ENCODE measurements around the gene FYCO1.

The FYCO1 gene

GRCh38 chr3:46036191-46036590 is 40.6 kb upstream of the FYCO1 start:
- Histone ChIP-seq H3K9me3 (ENCODE audit: insufficient read depth, low read depth, low read length) (no peaks in the 10 kb centered on the region; the same call in 1 of the 2 replicates), H3K79me2 (ENCODE audit: insufficient read depth, low read length) (no peaks in the 10 kb centered on the region), H3K4me2 (ENCODE audit: low read depth, low read length, poor library complexity, severe bottlenecking) (no peak overlapping the region), H3F3A (ENCODE audit: low read depth) (no peaks in the 10 kb centered on the region), H3K4me3 (ENCODE audit: low read length, poor library complexity, severe bottlenecking) (no peak overlapping the region), H3K9ac (ENCODE audit: low read depth, low read length, poor library complexity, severe bottlenecking) (no peak overlapping the region), H4K20me1 (ENCODE audit: insufficient read depth, low read length, poor library complexity, severe bottlenecking) (no peaks in the 10 kb centered on the region), H3K4me1 (ENCODE audit: insufficient read depth, low read length, poor library complexity, severe bottlenecking) (no peaks in the 10 kb centered on the region), H3K9me2 (replicated peaks; ENCODE audit: low read depth, low read length) (no peaks in the 10 kb centered on the region), H2AFZ (ENCODE audit: low read length) (no peak overlapping the region), H3K27me3 (ENCODE audit: insufficient read depth, low read length, poor library complexity, severe bottlenecking) (no peaks in the 10 kb centered on the region), H3K36me3 (ENCODE audit: insufficient read depth, low read length) (no peaks in the 10 kb centered on the region)
- no peak for TF ChIP-seq CTCF (conservative IDR thresholded peaks at IDR 0.05; ENCODE audit: low read length)
- no peak for TF ChIP-seq EZH2phosphoT487 (IDR thresholded peaks at IDR 0.05; ENCODE audit: borderline replicate concordance)

- no peaks in the 10 kb centered on the region for H3K36me3 ChIP-seq (ENCODE audit: insufficient read depth, low read length)
- H3K9me2 ChIP-seq (replicated peaks; ENCODE audit: low read depth, low read length) = no peaks in the 10 kb centered on the region
- no peak overlapping the region for H2AFZ ChIP-seq (ENCODE audit: low read length)
- no peak overlapping the region for H3K4me2 ChIP-seq (ENCODE audit: low read depth, low read length, poor library complexity, severe bottlenecking)
- H3K27me3 ChIP-seq (ENCODE audit: insufficient read depth, low read length, poor library complexity, severe bottlenecking) = no peaks in the 10 kb centered on the region
- no peaks in the 10 kb centered on the region for H3K79me2 ChIP-seq (ENCODE audit: insufficient read depth, low read length)
- H3K4me1 ChIP-seq (ENCODE audit: insufficient read depth, low read length, poor library complexity, severe bottlenecking) = no peaks in the 10 kb centered on the region
- H3K9ac ChIP-seq (ENCODE audit: low read depth, low read length, poor library complexity, severe bottlenecking) = no peak overlapping the region
- H3K4me3 ChIP-seq (ENCODE audit: low read length, poor library complexity, severe bottlenecking) = no peak overlapping the region
- no peaks in the 10 kb centered on the region for H3F3A ChIP-seq (ENCODE audit: low read depth)
- H4K20me1 ChIP-seq (ENCODE audit: insufficient read depth, low read length, poor library complexity, severe bottlenecking) = no peaks in the 10 kb centered on the region
- H3K9me3 ChIP-seq (ENCODE audit: insufficient read depth, low read depth, low read length) = peaks cover 9% of the 10 kb centered on the region; the same call in 1 of the 2 replicates
- TF ChIP-seq CTCF (conservative IDR thresholded peaks at IDR 0.05; ENCODE audit: low read length) = no peak
- no peak for TF ChIP-seq EZH2phosphoT487 (IDR thresholded peaks at IDR 0.05; ENCODE audit: borderline replicate concordance)
Observed at GRCh38 chr3:46031747-46032146, 36.1 kb upstream of the FYCO1 start.

GRCh38 chr3:46031269-46031668 is 35.6 kb upstream of the FYCO1 start:
- Histone ChIP-seq H3K27me3 (ENCODE audit: insufficient read depth, low read length, poor library complexity, severe bottlenecking) (no peaks in the 10 kb centered on the region), H3K36me3 (ENCODE audit: insufficient read depth, low read length) (no peaks in the 10 kb centered on the region), H3K4me2 (ENCODE audit: low read depth, low read length, poor library complexity, severe bottlenecking) (no peak overlapping the region), H3K9me2 (replicated peaks; ENCODE audit: low read depth, low read length) (no peaks in the 10 kb centered on the region), H3K9me3 (ENCODE audit: insufficient read depth, low read depth, low read length) (peaks cover 9% of the 10 kb centered on the region; the same call in 1 of the 2 replicates), H3K9ac (ENCODE audit: low read depth, low read length, poor library complexity, severe bottlenecking) (no peak overlapping the region), H3K4me3 (ENCODE audit: low read length, poor library complexity, severe bottlenecking) (no peak overlapping the region), H3F3A (ENCODE audit: low read depth) (no peaks in the 10 kb centered on the region), H2AFZ (ENCODE audit: low read length) (no peak overlapping the region), H3K79me2 (ENCODE audit: insufficient read depth, low read length) (no peaks in the 10 kb centered on the region), H3K4me1 (ENCODE audit: insufficient read depth, low read length, poor library complexity, severe bottlenecking) (no peaks in the 10 kb centered on the region), H4K20me1 (ENCODE audit: insufficient read depth, low read length, poor library complexity, severe bottlenecking) (no peaks in the 10 kb centered on the region)
- TF ChIP-seq CTCF (conservative IDR thresholded peaks at IDR 0.05; ENCODE audit: low read length) = no peak
- TF ChIP-seq EZH2phosphoT487 (IDR thresholded peaks at IDR 0.05; ENCODE audit: borderline replicate concordance) = no peak
